Uterus (tissue), 2 donors: ENCODE data around the gene MLLT6.

Source experiments
- CTCF ChIP-seq, 4 experiments: fragments of 200-600 bp in 2 of 4; fragments of 450-650 bp in 2 of 4; sonication (generic) in 2 of 4; IDR thresholded peaks; one replicate each; pipeline ENCODE4 v1.5.1; 2016 to 2019; ENCODE audit warnings: antibody characterized with exemption in 4 of 4, mild to moderate bottlenecking in 2 of 4, moderate library complexity in 1 of 4
- POLR2A ChIP-seq, 2 donors: fragments of 450-650 bp; IDR thresholded peaks; one replicate each; pipeline ENCODE4 v1.6.1; 2016; ENCODE audit warnings: antibody characterized with exemption in 2 of 2, mild to moderate bottlenecking in 1 of 2, moderate library complexity in 1 of 2

GRCh38 chr17:38740044-38740443, 35.0 kb downstream of the MLLT6 start:
- TF ChIP-seq CTCF (IDR thresholded peaks at IDR 0.05) (no peak), POLR2A (IDR thresholded peaks at IDR 0.05) (no peak)
